Posterior cingulate gyrus (tissue), 11 donors: ENCODE data around the gene MLH1.
"Not testable (repeated sequence)": the region's sequence is repeated elsewhere in the genome, so short reads cannot be mapped to it uniquely, and the experiment has no call there.

Experiments used
- DNase-seq, 10 donors: peaks; one replicate each; pipeline versions ENCODE4 v3.0.0 to v3.0.0-alpha.2; 2020 to 2021; ENCODE audit warnings: mixed read lengths in 3 of 10
- intact Hi-C: fragments of 100-400 bp; cut with DNase I; formaldehyde crosslinking; loops from one replicate; pipeline ENCODE4 v1.15.1; 2023

MLH1 gene

DNA sequence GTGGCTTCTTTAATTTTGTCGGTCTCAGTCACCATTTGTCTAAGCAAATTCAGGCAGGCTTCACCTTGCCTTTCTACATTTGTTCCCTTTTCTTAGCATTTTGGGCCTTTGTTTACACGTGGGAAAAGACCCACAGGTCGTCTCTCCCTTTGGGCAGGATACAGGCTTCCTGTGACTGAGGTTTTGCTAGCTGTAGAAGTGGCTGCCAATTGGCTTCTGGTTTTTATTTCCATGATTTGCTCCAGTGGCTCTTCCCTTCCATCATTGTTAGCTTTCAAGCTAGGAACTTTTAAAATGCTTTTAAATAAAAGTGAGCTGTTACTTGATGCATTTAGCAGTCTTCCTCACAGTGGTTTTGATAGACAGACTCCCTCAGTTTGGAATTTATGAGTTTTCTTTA is 37.3 kb downstream of the MLH1 start:
- intact Hi-C loops, result no loop called here

GRCh38 chr3:37031096-37031682 is 37.9 kb downstream of the MLH1 start:
- intact Hi-C loops, result no loop called here
- DNase-seq, result no peak

More for the DNA sequence above, 37.3 kb downstream of the MLH1 start:
- no peak for DNase-seq

DNA sequence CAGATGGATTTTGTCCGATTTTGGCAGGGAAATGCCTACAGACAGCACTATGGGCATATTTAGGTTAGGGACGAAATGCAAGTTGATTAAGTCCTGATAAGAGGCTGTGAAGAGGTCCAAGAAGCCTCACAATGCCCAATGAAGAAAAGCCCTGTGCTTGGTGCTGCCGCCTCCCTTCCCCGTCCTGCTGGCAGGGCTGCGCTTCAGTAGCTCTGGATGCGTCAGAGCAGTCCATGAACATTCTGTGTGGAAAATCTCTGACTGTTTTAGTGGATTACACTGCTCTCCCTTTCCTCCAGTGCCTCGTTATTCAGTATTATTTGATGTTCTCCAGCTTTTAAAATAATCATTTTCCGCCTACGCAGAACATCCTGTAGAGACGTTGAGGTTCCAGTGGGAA is 39.6 kb downstream of the MLH1 start:
- intact Hi-C loops, result no loop called here
- DNase-seq, result peak in 7 of 10 donors; percentile 19 to 90 (median 53)

DNA sequence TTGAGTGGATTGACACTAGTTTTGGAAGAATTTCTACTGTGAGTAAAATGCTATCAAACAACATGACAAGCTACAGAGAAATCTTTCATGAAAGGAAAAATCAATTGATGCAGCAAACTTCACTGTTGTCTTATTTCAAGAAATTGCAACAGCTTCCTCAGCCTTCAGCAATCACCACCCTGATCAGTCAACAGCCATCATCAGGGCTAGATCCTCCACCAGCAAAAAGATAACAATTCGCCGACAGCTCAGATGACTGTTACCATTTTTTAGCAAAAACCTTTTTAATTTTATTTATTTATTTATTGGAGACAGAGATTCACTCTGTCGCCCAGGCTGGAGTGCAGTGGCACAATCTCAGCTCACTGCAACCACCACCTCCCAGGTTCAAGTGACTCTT is 44.0 kb downstream of the MLH1 start:
- no peak for DNase-seq
- intact Hi-C loops, result no loop called here

GRCh38 chr3:37039161-37039846 is 46.0 kb downstream of the MLH1 start:
- intact Hi-C loops, result no loop called here

DNA sequence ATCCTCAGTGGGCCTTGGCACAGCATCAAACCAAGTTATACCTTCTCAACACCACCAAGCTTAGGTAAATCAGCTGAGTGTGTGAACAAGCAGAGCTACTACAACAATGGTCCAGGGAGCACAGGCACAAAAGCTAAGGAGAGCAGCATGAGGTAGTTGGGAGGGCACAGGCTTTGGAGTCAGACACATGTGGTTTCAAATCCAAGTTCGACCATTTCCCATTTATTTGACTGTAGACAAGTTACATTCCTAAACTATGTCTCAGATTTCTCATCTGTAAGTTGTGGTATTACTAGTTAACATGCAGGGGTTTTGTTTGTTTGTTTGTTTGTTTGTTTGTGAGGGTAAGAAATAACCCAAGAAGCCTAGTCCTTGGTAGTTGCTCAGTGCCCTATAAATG is 46.9 kb downstream of the MLH1 start:
- intact Hi-C loops, result no loop called here
- DNase-seq, result no peak

More at GRCh38 chr3:37039161-37039846, 46.0 kb downstream of the MLH1 start:
- DNase-seq, result no peak

DNA sequence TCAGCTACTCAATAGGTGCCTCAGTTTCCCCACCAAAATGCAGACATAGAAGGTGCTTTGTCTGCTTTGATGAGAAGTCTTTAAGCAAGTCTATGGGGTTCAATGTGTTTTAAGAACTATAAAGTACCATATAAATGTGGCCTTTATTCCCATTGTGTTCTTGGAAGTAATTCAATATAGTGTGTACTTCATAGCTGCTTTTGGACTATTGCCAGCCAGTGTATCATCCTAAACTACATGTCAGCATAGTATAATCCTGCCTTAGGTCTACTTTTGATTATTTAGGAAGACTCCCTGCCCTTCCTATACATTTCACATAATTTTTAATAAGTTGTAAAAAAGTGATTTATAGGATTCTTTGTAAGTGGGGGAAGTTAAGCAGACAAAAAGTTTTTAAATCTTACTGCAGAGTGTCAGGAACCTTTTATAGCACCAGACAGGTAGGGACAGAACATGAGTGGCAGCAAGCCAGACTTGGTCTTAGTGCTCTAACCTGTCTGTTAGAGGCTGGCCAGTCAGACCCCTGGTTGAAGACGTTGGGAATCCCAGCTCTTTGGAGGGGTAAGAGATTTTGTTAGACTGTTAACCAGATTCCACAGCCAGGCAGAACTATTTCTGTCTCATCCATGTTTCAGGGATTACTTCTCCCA is 48.4 kb downstream of the MLH1 start:
- intact Hi-C loops, result no loop called here
- DNase-seq, result no peak

- DNase-seq, intact Hi-C loops: not testable (repeated sequence)
Measured at GRCh38 chr3:37042712-37043111, 49.4 kb downstream of the MLH1 start.

GRCh38 chr3:37050282-37050681 is 57.0 kb downstream of the MLH1 start:
- peak in 2 of 10 donors; percentile 17 to 25 for DNase-seq
- intact Hi-C loops, result no loop called here

DNA sequence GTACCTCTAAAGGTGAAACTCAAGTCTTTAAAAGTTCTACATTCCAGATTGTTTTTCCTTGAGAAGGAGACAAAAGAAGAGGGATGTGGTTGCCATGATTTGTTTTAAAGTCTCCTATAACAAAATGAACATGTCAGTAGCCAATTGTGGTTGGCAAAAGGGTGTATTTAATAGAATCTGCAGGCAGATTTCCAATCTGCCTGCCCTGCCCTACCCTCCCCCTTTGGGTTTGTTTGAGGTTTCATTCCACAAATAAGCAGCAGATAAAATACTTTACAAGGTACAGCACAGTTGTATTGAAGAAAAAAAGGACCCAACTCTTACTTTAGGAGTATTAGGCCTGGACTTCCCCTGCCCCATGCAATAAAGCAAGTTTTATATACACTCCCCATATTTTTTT is 59.5 kb downstream of the MLH1 start:
- DNase-seq, result no peak
- intact Hi-C loops, result no loop called here

GRCh38 chr3:37053337-37053736 is 60.0 kb downstream of the MLH1 start:
- intact Hi-C loops, result no loop called here
- peak in 5 of 10 donors; percentile 17 to 89 (median 43) for DNase-seq

DNA sequence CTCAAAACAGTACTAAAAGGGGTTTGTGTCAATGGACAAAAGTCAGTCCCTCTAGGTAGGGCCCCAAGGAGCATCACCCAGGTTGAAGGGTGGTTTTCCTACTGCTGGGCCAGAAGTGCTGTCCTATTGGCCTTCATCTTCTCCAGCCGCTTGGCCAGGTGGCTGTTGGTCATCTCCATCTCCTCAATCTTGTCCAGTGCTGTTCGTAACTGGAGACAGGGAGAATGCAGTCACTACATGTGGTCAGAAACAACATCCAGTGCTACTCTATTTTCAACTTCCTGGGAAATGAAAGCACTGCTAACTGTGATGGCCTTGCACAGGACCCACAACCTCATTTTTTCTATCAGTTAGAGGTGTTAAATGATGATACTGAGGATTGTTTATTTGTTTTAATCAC is 60.4 kb downstream of the MLH1 start:
- intact Hi-C loops, result no loop called here
- no peak for DNase-seq

DNA sequence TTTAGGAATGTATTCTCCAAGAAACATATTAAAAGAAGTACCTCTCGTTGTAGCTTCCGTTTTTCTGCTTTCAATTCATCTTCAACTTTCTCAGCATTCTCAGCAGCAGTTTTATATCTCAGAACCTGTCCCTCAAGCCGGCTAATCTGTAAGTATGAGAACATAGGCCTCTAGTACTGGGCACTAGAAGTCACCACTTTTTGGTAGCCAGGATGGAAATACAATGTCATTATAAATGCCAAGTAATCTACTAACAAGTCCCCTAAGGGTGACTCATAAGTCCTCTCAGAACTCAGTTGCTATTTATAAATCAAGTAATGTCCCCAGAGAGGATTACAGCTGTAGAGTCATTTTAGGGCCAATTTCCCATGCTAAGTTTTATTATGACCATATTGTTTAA is 61.1 kb downstream of the MLH1 start:
- DNase-seq, result no peak
- intact Hi-C loops, result no loop called here

- not testable (repeated sequence) for DNase-seq
Measured at GRCh38 chr3:37055077-37055476, 61.8 kb downstream of the MLH1 start.

DNA sequence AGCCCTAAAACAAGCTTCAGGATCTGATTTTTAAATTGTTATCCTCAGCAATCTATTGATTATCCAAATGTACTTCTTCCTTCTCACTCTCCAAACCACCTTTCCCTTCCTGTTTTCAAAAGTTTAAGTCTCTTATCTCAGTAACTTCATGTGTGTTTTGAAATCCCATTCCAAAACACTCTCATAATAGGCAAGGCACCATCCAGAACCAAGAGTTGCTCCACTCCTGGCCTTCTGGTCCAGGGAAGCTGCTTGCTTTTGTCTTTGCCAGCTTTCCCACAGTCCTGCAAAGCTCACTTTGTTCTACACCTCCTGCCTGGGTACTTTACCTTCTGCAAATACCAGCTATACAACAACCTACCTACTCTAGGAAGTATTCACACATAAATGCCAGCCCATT is 63.5 kb downstream of the MLH1 start:
- intact Hi-C loops, result no loop called here
- DNase-seq, result no peak

More at GRCh38 chr3:37055077-37055476, 61.8 kb downstream of the MLH1 start:
- intact Hi-C loops, result not testable (repeated sequence)

DNA sequence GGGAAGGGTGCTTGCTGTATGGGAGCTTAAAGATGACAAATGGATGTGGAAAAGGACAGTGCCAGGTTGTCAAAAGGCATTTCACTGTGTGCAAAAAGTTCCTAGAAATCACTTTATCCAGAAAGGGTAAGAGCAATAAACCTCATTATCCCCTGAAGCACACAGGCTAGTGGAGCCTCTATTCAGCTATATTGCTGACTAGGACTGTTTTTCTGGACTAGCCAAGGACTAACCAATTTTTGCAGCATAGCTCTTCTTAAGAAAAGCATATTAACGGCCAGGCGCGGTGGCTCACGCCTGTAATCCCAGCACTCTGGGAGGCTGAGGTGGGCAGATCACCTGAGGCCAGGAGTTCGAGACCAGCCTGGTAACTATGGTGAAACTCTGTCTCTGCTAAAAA is 64.8 kb downstream of the MLH1 start:
- intact Hi-C loops, result no loop called here
- DNase-seq, result no peak

DNA sequence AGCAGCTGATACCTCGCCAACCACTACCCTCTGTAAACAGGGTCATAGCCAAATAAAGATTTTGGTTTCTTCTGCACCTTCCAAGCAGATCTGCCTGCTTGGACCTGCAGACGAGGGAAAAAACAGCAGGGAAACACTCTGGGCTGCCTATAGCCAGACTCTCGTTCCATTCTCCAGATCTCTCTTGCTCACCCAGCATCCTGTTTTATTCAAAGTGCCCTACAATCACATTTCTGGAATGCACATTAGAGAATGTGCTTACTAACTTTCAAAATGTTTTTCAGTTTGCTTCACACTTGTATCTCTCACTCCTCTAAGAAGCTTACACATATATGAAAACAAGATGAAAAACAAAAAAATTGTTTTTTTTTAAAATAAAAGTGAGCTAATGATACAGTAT is 71.4 kb downstream of the MLH1 start:
- DNase-seq, result no peak
- intact Hi-C loops, result no loop called here

DNA sequence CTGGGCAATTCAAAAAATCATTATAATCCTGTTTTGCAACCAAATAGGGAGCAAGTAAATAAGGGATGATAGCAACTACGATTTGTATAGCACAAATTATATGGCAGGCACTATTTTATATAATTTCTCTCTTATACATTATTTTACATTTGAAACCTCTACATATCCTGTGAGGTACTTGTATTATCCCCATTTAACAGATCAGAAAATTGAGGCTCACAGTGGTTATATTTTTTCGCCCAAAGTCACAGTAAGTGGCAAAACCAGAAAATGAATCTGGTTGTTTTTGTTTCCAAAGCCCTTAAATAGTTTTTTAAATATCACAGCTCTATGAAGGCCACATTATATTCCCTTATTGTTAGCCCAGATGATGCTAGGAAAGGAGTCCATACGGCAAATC is 74.3 kb downstream of the MLH1 start:
- DNase-seq, result no peak
- intact Hi-C loops, result no loop called here

- no peak for DNase-seq
- intact Hi-C loops, result no loop called here
Measured at GRCh38 chr3:37068031-37068430, 74.7 kb downstream of the MLH1 start.

DNA sequence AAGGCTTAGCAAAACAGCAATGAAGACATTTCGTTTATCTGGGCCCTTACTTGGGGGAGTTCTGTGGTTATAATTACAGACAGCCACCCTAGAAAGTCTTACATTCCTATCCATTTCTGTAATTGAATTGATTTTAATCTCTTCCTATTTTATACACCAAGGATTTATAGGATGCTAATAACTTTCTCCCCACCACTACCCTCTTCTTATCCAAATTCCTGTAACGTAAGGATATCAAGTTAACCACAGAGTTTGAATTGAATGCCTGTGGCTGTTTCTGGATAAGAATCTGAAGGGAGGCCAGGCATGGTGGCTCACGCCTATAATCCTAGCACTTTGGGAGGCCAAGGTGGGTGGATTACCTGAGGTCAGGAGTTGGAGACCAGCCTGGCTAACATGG is 78.6 kb downstream of the MLH1 start:
- DNase-seq, result no peak
- intact Hi-C loops, result no loop called here

DNA sequence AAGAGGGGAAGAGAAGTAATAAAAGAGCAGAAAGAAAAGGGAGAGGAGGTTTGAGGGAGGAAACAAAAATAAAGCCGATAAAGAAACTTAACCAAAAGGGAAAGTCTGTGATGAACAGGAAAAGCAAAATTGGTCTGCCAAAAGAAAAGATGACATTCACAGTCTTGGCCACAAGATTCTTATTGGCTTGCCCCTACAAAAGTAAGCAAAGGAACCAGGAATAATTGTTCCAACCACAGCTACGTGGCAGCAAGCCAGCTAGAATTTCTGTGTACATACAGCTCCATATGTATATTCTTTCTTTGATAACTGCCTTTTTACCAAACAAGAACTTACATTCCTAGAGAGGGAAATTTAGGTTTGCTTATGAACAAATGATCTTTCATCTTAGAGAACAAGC is 79.6 kb downstream of the MLH1 start:
- intact Hi-C loops, result no loop called here
- DNase-seq, result peak in 3 of 10 donors; percentile 26 to 39 (median 35)

GRCh38 chr3:37074178-37074577 is 80.9 kb downstream of the MLH1 start:
- intact Hi-C loops, result no loop called here
- no peak for DNase-seq
